ENCODE measurements around the gene TROAP.

GRCh38 chr12:49314811-49315210 lies 8.2 kb upstream of the TROAP start:
- TF ChIP-seq REST (IDR thresholded peaks at IDR 0.05; ENCODE audit: unreplicated experiment) = no peak
- no peak for TF ChIP-seq CTCF (conservative IDR thresholded peaks at IDR 0.05; ENCODE audit: low read depth in 2 of 2)
- TF ChIP-seq NANOG (IDR thresholded peaks at IDR 0.05; ENCODE audit: borderline replicate concordance) = no peak
- no peak for TF ChIP-seq POLR2AphosphoS5 (IDR thresholded peaks at IDR 0.05; ENCODE audit: low read depth)
- TF ChIP-seq EZH2 (IDR thresholded peaks at IDR 0.05; ENCODE audit: low read depth, unreplicated experiment) = no peak
- no peak for TF ChIP-seq EZH2phosphoT487 (IDR thresholded peaks at IDR 0.05; ENCODE audit: unreplicated experiment)
- no peak for TF ChIP-seq JUNB (IDR thresholded peaks at IDR 0.05; ENCODE audit: unreplicated experiment)
- no peak for TF ChIP-seq ETS1 (IDR thresholded peaks at IDR 0.05)
- TF ChIP-seq ZNF114 (CRISPR knock-in tag; IDR thresholded peaks at IDR 0.05) = no peak
